CD14-positive monocyte (primary cell): ENCODE results near the gene SH3RF3. TPM values are rescaled to one million over a fixed set of nuclear protein-coding genes. Genes with fewer than 3 reads are reported as not detected.

Experiments used
- DNase-seq, 3 donors: peaks; one replicate each; pipeline ENCODE4 v3.0.0-alpha.2; 2011 to 2022
- H2AFZ ChIP-seq: 2 replicates; pipeline ENCODE4 v1.6.0; 2012; ENCODE audit warnings: mild to moderate bottlenecking, low read depth, low read length, inconsistent platforms; ENCODE audit not compliant: insufficient read depth, poor library complexity, severe bottlenecking
- H3K27ac ChIP-seq, 2 donors: 1 replicate in 1 of 2; 2 replicates in 1 of 2; pipeline ENCODE4 v1.5.1; 2012 to 2013; ENCODE audit warnings: low read length in 2 of 2, control low read depth in 1 of 2, inconsistent platforms in 1 of 2, low read depth in 1 of 2, mild to moderate bottlenecking in 1 of 2
- H3K27me3 ChIP-seq, 2 donors: one replicate each; pipeline versions ENCODE4 v1.6.0 to v1.6.1; 2011 to 2013; ENCODE audit warnings: low read length in 2 of 2; ENCODE audit not compliant: control insufficient read depth in 2 of 2, insufficient read depth in 2 of 2
- H3K36me3 ChIP-seq, 2 donors: replicated peaks in 1 of 2; 1 replicate in 1 of 2; 2 replicates in 1 of 2; pipeline versions ENCODE4 v1.5.1 to v1.6.1; 2012 to 2013; ENCODE audit warnings: low read length in 2 of 2, control low read depth in 1 of 2, inconsistent platforms in 1 of 2, mild to moderate bottlenecking in 1 of 2; ENCODE audit not compliant: insufficient read depth in 2 of 2, control insufficient read depth in 1 of 2
- H3K4me1 ChIP-seq, 2 donors: 1 replicate in 1 of 2; 2 replicates in 1 of 2; pipeline versions ENCODE4 v1.5.1 to v1.6.1; 2012 to 2013; ENCODE audit warnings: low read length in 2 of 2, control low read depth in 1 of 2, inconsistent platforms in 1 of 2, mild to moderate bottlenecking in 1 of 2, moderate library complexity in 1 of 2; ENCODE audit not compliant: insufficient read depth in 2 of 2, control insufficient read depth in 1 of 2
- H3K4me2 ChIP-seq: replicated peaks from 2 replicates; pipeline ENCODE3; 2012; ENCODE audit warnings: low read length, moderate library complexity, mild to moderate bottlenecking; ENCODE audit not compliant: poor library complexity, severe bottlenecking; ENCODE audit errors: extremely low read depth
- H3K4me3 ChIP-seq, 3 experiments: fragments of 200-600 bp in 1 of 3; sonication (generic) in 1 of 3; replicated peaks in 1 of 3; 1 replicate in 2 of 3; 2 replicates in 1 of 3; pipeline ENCODE4 v1.5.1; 2011 to 2013; ENCODE audit warnings: low read length in 3 of 3, mild to moderate bottlenecking in 3 of 3, control low read depth in 2 of 3, low read depth in 2 of 3, inconsistent platforms in 1 of 3, moderate library complexity in 1 of 3
- H3K79me2 ChIP-seq: 2 replicates; pipeline ENCODE4 v1.6.0; 2012; ENCODE audit warnings: mild to moderate bottlenecking, control low read depth, inconsistent platforms, low read length, moderate library complexity; ENCODE audit not compliant: insufficient read depth
- H3K9ac ChIP-seq: 2 replicates; pipeline ENCODE4 v1.6.0; 2017; ENCODE audit warnings: low read length, mild to moderate bottlenecking; ENCODE audit not compliant: insufficient read depth, poor library complexity, severe bottlenecking
- H3K9me3 ChIP-seq, 2 donors: replicated peaks in 1 of 2; 1 replicate in 1 of 2; 2 replicates in 1 of 2; pipeline versions ENCODE4 v1.5.1 to v1.6.1; 2012 to 2013; ENCODE audit warnings: low read length in 2 of 2, control low read depth in 1 of 2; ENCODE audit not compliant: control insufficient read depth in 1 of 2, insufficient read depth in 1 of 2
- H4K20me1 ChIP-seq: 2 replicates; pipeline ENCODE4 v1.6.0; 2012; ENCODE audit warnings: mild to moderate bottlenecking, low read length, control low read depth, moderate library complexity; ENCODE audit not compliant: insufficient read depth
- H3K27ac Mint-ChIP-seq, 7 donors: one replicate each; pipeline ENCODE4 v1.8.0; 2020; ENCODE audit warnings: mild to moderate bottlenecking in 7 of 7, mixed read lengths in 7 of 7, moderate library complexity in 6 of 7, inconsistent platforms in 2 of 7
- H3K27me3 Mint-ChIP-seq, 3 donors: one replicate each; pipeline ENCODE4 v1.8.0; 2021 to 2022; ENCODE audit warnings: low read depth in 3 of 3, mild to moderate bottlenecking in 3 of 3, mixed read lengths in 3 of 3, moderate library complexity in 3 of 3, inconsistent platforms in 1 of 3
- H3K36me3 Mint-ChIP-seq, 2 donors: one replicate each; pipeline ENCODE4 v1.8.0; 2020; ENCODE audit warnings: mixed read lengths in 2 of 2, inconsistent platforms in 1 of 2, mild to moderate bottlenecking in 1 of 2
- H3K4me1 Mint-ChIP-seq: one replicate; pipeline ENCODE4 v1.8.0; 2020; ENCODE audit warnings: mild to moderate bottlenecking, mixed read lengths
- H3K4me3 Mint-ChIP-seq, 2 donors: one replicate each; pipeline ENCODE4 v1.8.0; 2020; ENCODE audit warnings: mild to moderate bottlenecking in 2 of 2, mixed read lengths in 2 of 2, moderate library complexity in 1 of 2
- H3K9me3 Mint-ChIP-seq, 7 donors: one replicate each; pipeline ENCODE4 v1.8.0; 2020 to 2022; ENCODE audit warnings: mixed read lengths in 7 of 7, mild to moderate bottlenecking in 6 of 7, moderate library complexity in 6 of 7, inconsistent platforms in 2 of 7
- CTCF ChIP-seq: fragments of 200-600 bp; IDR thresholded peaks from one replicate; pipeline ENCODE4 v1.8.0; 2022; ENCODE audit warnings: antibody characterized with exemption, mild to moderate bottlenecking
- WGBS: methylation state at CpG from one replicate; pipeline ENCODE4 v1.1.5; 2013; ENCODE audit warnings: missing lambda C conversion rate; ENCODE audit not compliant: insufficient coverage; 5-methylcytosine and 5-hydroxymethylcytosine counted together
- intact Hi-C, 2 donors: fragments of 100-400 bp; cut with micrococcal nuclease; formaldehyde crosslinking; loops; one replicate each; pipeline versions ENCODE4 v1.15.0 to v1.15.1; 2023
- polyA plus RNA-seq, 3 donors: library from polyadenylated mRNA; depleted of rRNA in 1 of 3; unstranded in 2 of 3; stranded (reverse) in 1 of 3; fragments of 300-500 nt in 2 of 3; fragments of >200 nt in 1 of 3; fragmentation: Illumina TruSeq in 2 of 3; gene quantifications; 1 replicate in 2 of 3; 2 replicates in 1 of 3; pipeline ENCODE4 v1.2.3, GENCODE V29; 2012 to 2021

The SH3RF3 gene
- polyA plus RNA-seq, 3 donors, result 0.25 to 0.75 (median 0.34) TPM

GRCh38 chr2:109209941-109210340 lies 80.9 kb downstream of the SH3RF3 start:
- DNase-seq, result no peak
- H3K9me3 Mint-ChIP-seq, result peaks cover 1 to 8% (median 6%) of the 10 kb centered on the region in 7 donors
- Histone ChIP-seq H3K4me2 (no peak overlapping the region), H3K4me3 (no peak overlapping the region), H2AFZ (no peak overlapping the region), H3K27me3 (no peaks in the 10 kb centered on the region), H3K9ac (no peak overlapping the region), H3K4me1 (peaks cover 43 to 48% of the 10 kb centered on the region in 2 donors), H3K36me3 (no peaks in the 10 kb centered on the region), H3K79me2 (no peaks in the 10 kb centered on the region), H3K9me3 (peaks cover 0 to 5% of the 10 kb centered on the region in 2 donors), H4K20me1 (no peaks in the 10 kb centered on the region), H3K27ac (no peak overlapping the region)
- H3K27ac Mint-ChIP-seq, result no peak overlapping the region
- WGBS, result 95% methylated on average over 5 of the region's 7 CpGs
- H3K27me3 Mint-ChIP-seq, result peaks cover 8 to 13% (median 11%) of the 10 kb centered on the region in 3 donors
- peaks cover 6 to 19% of the 10 kb centered on the region in 2 donors for H3K36me3 Mint-ChIP-seq
- no peak overlapping the region for H3K4me3 Mint-ChIP-seq
- H3K4me1 Mint-ChIP-seq, result peaks cover 55% of the 10 kb centered on the region
- TF ChIP-seq CTCF, result no peak
- intact Hi-C loops, result loop anchor here (5.0 to 10.0 kb wide), 4 partner anchors 45 to 122 kb away; no protein-coding TSS in a partner anchor

- Histone ChIP-seq H3K27ac (no peak overlapping the region), H4K20me1 (no peaks in the 10 kb centered on the region), H3K79me2 (no peaks in the 10 kb centered on the region), H2AFZ (no peak overlapping the region), H3K4me2 (peak overlapping the region; percentile 32), H3K4me3 (no peak overlapping the region), H3K36me3 (no peaks in the 10 kb centered on the region), H3K27me3 (no peaks in the 10 kb centered on the region), H3K9ac (no peak overlapping the region), H3K4me1 (peaks cover 50 to 55% of the 10 kb centered on the region in 2 donors), H3K9me3 (peaks cover 0 to 5% of the 10 kb centered on the region in 2 donors)
- TF ChIP-seq CTCF, result no peak
- Mint-ChIP-seq H3K27me3 (peaks cover 8 to 13% (median 11%) of the 10 kb centered on the region in 3 donors), H3K9me3 (peaks cover 1 to 8% (median 6%) of the 10 kb centered on the region in 7 donors), H3K4me1 (peaks cover 62% of the 10 kb centered on the region), H3K4me3 (peak overlapping the region in 1 of 2 donors; percentile 1), H3K36me3 (peaks cover 6 to 21% of the 10 kb centered on the region in 2 donors), H3K27ac (peak overlapping the region; percentile 4 to 90 (median 63))
- intact Hi-C loops, result loop anchor here (5.0 to 10.0 kb wide), 3 partner anchors 47 to 122 kb away; no protein-coding TSS in a partner anchor
- peak in 2 of 3 donors; percentile 23 to 47 for DNase-seq
- WGBS, result 33% methylated on average over 1 of the region's 7 CpGs
Observed at GRCh38 chr2:109210431-109211200, 81.6 kb downstream of the SH3RF3 start.
